Psoas muscle (tissue), 8 donors: ENCODE results near the gene COL23A1. TPM values are rescaled to one million over a fixed set of nuclear protein-coding genes. Genes with fewer than 3 reads are reported as not detected.
A peak's percentile ranks its signal among the peaks of the same experiment; 100 is the strongest.

Experiments used
- ATAC-seq, 4 donors: fragments of 200-7000 bp; cut with Tn5 transposase; one replicate each; pipeline ENCODE4 v1.9.1; 2020; ENCODE audit warnings: moderate library complexity in 3 of 4, mild to moderate bottlenecking in 2 of 4
- DNase-seq, 2 donors: peaks; one replicate each; pipeline ENCODE4 v3.0.0-alpha.2; 2020
- H3K27ac ChIP-seq: fragments of 200-600 bp; one replicate; pipeline ENCODE4 v1.8.0; 2022
- H3K27me3 ChIP-seq, 3 donors: fragments of 200-600 bp in 1 of 3; one replicate each; pipeline versions ENCODE4 v1.6.1 to v1.8.0; 2013 to 2022; ENCODE audit warnings: low read length in 2 of 3, mild to moderate bottlenecking in 2 of 3, moderate library complexity in 1 of 3; ENCODE audit not compliant: insufficient read depth in 3 of 3
- H3K36me3 ChIP-seq, 2 donors: fragments of 200-600 bp in 1 of 2; one replicate each; pipeline versions ENCODE4 v1.6.1 to v1.8.0; 2013 to 2022; ENCODE audit warnings: low read depth in 1 of 2, mild to moderate bottlenecking in 1 of 2, moderate library complexity in 1 of 2; ENCODE audit not compliant: insufficient read depth in 1 of 2
- H3K4me1 ChIP-seq: fragments of 200-600 bp; one replicate; pipeline ENCODE4 v1.8.0; 2022
- H3K4me3 ChIP-seq: fragments of 200-600 bp; one replicate; pipeline ENCODE4 v1.8.0; 2022; ENCODE audit warnings: mild to moderate bottlenecking
- H3K9me3 ChIP-seq: fragments of 200-600 bp; one replicate; pipeline ENCODE4 v1.8.0; 2022
- CTCF ChIP-seq: fragments of 200-600 bp; IDR thresholded peaks from one replicate; pipeline ENCODE4 v1.8.0; 2022; ENCODE audit warnings: antibody characterized with exemption
- WGBS, 3 donors: extraction: QIAGEN DNeasy Blood & Tissue Kit; methylation state at CpG; one replicate each; pipeline versions ENCODE4 v1.1.6 to v1.1.7; 2013; 5-methylcytosine and 5-hydroxymethylcytosine counted together
- intact Hi-C, 2 donors: fragments of 100-400 bp; cut with DNase I; formaldehyde crosslinking; loops; one replicate each; pipeline versions ENCODE4 v1.11.0 to v1.14.2; 2022
- polyA plus RNA-seq, 3 donors: library from polyadenylated mRNA; stranded (reverse); fragments of 200-250 nt; gene quantifications; one replicate each; pipeline ENCODE4 v1.2.3, GENCODE V29; 2013
- total RNA-seq, 4 donors: library from RNA; stranded (reverse); fragmentation: NEBNext Ultra II Directional in 2 of 4; extraction: Animal tissue kit (Norgen Biotek cat#: 25700) in 2 of 4; gene quantifications; one replicate each; pipeline versions ENCODE4 v1.2.1 to v1.2.4, GENCODE V29; 2021 to 2023
- donor health status: healthy with polysubstance abuse.
- donor health status: DM: no; HTN: no; CAD: no; lungs with moderate emphysema.
- donor health status: Bipolar disorder and iron deficiency.
- donor health status: healthy.
- donor health status: DM: yes; HTN: yes; CAD: no.
- donor health status: DM: no; HTN: no; CAD: no.
- donor health status: DM: no; HTN: no; CAD: no.
- donor health status: DM: yes; HTN: yes; CAD: no.

COL23A1 gene
- total and polyA plus RNA-seq, 7 donors = 0.66 to 3.0 (median 1.2) TPM

- TF ChIP-seq CTCF = no peak
- ATAC-seq = no peak
- intact Hi-C loops = no loop called here
These were observed 153.8 kb downstream of the COL23A1 start for GRCh38 chr5:178436326-178436940.

GRCh38 chr5:178435321-178436238 is 154.6 kb downstream of the COL23A1 start:
- H3K4me1 ChIP-seq = no peaks in the 10 kb centered on the region
- no peak overlapping the region for H3K27ac ChIP-seq
- DNase-seq = no peak
- peak overlapping the region; percentile 25 for H3K4me3 ChIP-seq
- H3K27me3 ChIP-seq = peaks cover 0 to 3% (median 0%) of the 10 kb centered on the region in 3 donors
- no peak for TF ChIP-seq CTCF
- no peaks in the 10 kb centered on the region for H3K9me3 ChIP-seq
- peak in 2 of 4 donors; percentile 26 to 33 for ATAC-seq
- H3K36me3 ChIP-seq = no peaks in the 10 kb centered on the region
- WGBS, 3 donors = 84 to 86% (median 86%) methylated on average over 22 of the region's 22 CpGs
- intact Hi-C loops = no loop called here

More at GRCh38 chr5:178436326-178436940, 153.8 kb downstream of the COL23A1 start:
- no peak for DNase-seq
- no peaks in the 10 kb centered on the region for H3K4me1 ChIP-seq
- 84 to 90% (median 89%) methylated on average over 12 to 13 of the region's 13 CpGs for WGBS, 3 donors
- no peak overlapping the region for H3K4me3 ChIP-seq
- H3K27me3 ChIP-seq = peaks cover 0 to 3% (median 0%) of the 10 kb centered on the region in 3 donors
- H3K9me3 ChIP-seq = no peaks in the 10 kb centered on the region
- H3K36me3 ChIP-seq = no peaks in the 10 kb centered on the region
- no peak overlapping the region for H3K27ac ChIP-seq

GRCh38 chr5:178434851-178435250 is 155.3 kb downstream of the COL23A1 start:
- Histone ChIP-seq H3K27me3 (peaks cover 0 to 3% (median 0%) of the 10 kb centered on the region in 3 donors), H3K4me1 (no peaks in the 10 kb centered on the region), H3K27ac (no peak overlapping the region), H3K9me3 (no peaks in the 10 kb centered on the region), H3K4me3 (peak overlapping the region; percentile 25), H3K36me3 (no peaks in the 10 kb centered on the region)
- no peak for TF ChIP-seq CTCF
- peak; percentile 54 to 79 for DNase-seq
- ATAC-seq = peak; percentile 42 to 91 (median 78)
- intact Hi-C loops = no loop called here
- 23 to 24% (median 23%) methylated on average over 17 of the region's 17 CpGs for WGBS, 3 donors

- ATAC-seq (peak in 1 of 4 donors; percentile 12), DNase-seq (no peak)
- H3K27ac ChIP-seq = no peak overlapping the region
- no peak for TF ChIP-seq CTCF
- no peaks in the 10 kb centered on the region for H3K36me3 ChIP-seq
- WGBS, 3 donors = 83 to 85% (median 85%) methylated on average over 13 of the region's 13 CpGs
- H3K4me3 ChIP-seq = no peak overlapping the region
- H3K9me3 ChIP-seq = no peaks in the 10 kb centered on the region
- intact Hi-C loops = no loop called here
- H3K4me1 ChIP-seq = peaks cover under 1% of the 10 kb centered on the region
- H3K27me3 ChIP-seq = peaks cover 0 to 3% (median 0%) of the 10 kb centered on the region in 3 donors
These were observed 156.0 kb downstream of the COL23A1 start for GRCh38 chr5:178434016-178434761.
